GM10266 (cell line): ENCODE measurements around the gene ADAT2.

Experiments used
- DNase-seq: peaks from one replicate; pipeline ENCODE4 v3.0.0; 2012; ENCODE audit errors: extremely low spot score
- TF ChIP-seq, protein P1 (sequence below): IDR thresholded peaks from 2 replicates; pipeline ENCODE4 v1.5.1; 2012; ENCODE audit warnings: mild to moderate bottlenecking, low read depth; ENCODE audit not compliant: control insufficient read depth, insufficient read depth; ENCODE audit errors: missing control alignments

Gene ADAT2

GRCh38 chr6:143419526-143419925 lies 31.0 kb downstream of the ADAT2 start:
- no peak for DNase-seq

GRCh38 chr6:143414769-143415168 lies 35.7 kb downstream of the ADAT2 start:
- TF ChIP-seq, protein P1, sequence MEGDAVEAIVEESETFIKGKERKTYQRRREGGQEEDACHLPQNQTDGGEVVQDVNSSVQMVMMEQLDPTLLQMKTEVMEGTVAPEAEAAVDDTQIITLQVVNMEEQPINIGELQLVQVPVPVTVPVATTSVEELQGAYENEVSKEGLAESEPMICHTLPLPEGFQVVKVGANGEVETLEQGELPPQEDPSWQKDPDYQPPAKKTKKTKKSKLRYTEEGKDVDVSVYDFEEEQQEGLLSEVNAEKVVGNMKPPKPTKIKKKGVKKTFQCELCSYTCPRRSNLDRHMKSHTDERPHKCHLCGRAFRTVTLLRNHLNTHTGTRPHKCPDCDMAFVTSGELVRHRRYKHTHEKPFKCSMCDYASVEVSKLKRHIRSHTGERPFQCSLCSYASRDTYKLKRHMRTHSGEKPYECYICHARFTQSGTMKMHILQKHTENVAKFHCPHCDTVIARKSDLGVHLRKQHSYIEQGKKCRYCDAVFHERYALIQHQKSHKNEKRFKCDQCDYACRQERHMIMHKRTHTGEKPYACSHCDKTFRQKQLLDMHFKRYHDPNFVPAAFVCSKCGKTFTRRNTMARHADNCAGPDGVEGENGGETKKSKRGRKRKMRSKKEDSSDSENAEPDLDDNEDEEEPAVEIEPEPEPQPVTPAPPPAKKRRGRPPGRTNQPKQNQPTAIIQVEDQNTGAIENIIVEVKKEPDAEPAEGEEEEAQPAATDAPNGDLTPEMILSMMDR = no peak
- DNase-seq = no peak

More at GRCh38 chr6:143419526-143419925, 31.0 kb downstream of the ADAT2 start:
- TF ChIP-seq, protein P1 = no peak

GRCh38 chr6:143410859-143411270 lies 39.6 kb downstream of the ADAT2 start:
- TF ChIP-seq, protein P1 = no peak
- DNase-seq = no peak

DNA sequence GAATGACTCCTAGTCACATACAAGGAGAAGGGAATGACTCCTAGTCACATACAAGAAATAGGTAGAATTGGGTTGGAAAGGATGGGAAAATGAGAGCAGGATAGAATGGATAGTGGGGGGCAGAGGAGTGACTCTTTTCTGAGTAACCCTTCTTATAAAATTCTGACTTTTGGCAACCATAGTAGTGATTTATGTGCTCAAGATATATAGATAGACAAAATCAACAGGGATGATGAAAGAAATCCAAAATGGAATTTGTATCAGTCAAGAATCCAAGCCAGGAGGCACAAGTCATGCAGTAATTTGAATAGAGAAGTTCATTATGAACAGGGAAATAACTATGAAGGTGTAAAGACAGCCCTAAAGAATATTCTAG lies 41.7 kb downstream of the ADAT2 start:
- TF ChIP-seq, protein P1 = no peak
- DNase-seq = no peak

DNA sequence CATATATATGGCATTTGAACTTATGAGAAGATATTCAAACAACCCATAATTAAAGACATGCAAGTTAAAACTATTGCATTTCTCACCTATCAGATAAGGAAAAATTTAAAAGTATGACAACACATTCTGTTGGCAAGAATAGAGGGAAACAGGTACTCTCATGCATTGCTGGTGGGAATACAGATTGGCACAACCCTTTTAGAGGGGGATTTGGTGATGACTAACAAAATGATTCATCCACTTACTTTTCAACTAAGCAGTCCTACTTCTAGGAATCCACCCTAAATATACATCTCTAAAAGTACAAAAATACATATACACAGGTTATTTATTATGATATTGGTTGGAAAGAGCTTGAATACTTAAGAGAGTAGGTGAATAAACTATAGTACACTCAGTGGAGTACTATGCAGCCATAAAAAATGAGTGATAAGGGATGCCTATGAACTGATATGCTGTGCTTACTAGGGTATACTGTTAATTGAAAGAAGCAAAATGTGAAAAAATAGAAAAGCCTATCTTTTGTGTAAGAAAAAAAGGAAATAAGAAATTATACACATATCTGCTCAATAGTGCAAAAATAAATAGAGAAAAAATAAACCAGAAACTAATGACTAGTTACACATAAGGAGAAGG lies 42.2 kb downstream of the ADAT2 start:
- TF ChIP-seq, protein P1 = no peak
- no peak for DNase-seq

DNA sequence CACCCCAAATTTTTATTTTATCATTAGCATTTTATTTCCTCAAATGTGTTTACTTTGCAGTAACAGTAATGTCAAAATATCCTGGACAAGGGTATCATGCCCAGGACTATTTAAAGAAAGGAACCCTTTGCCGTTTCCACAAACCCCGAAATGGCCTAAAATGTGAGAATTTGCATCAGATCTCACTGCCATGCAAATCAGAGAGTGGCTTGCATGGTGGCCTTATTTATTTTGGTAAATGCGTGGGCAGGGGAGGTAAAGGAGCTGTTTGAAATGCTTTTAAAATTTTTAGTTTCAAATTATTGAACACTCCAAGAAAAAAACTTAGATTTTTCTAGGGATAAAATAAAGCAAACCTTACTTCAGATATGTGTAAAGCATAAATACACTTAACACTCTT lies 43.8 kb downstream of the ADAT2 start:
- TF ChIP-seq, protein P1 = no peak
- DNase-seq = peak; percentile 15

- TF ChIP-seq, protein P1 = no peak
- DNase-seq = no peak
These were observed 44.9 kb downstream of the ADAT2 start for GRCh38 chr6:143405373-143406154.
